Renal cortex interstitium (tissue), 11 donors: ENCODE results near the gene PAK4. TPM values are rescaled to one million over a fixed set of nuclear protein-coding genes. Genes with fewer than 3 reads are reported as not detected.
A peak's percentile ranks its signal among the peaks of the same experiment; 100 is the strongest.
"Not testable (repeated sequence)": the region's sequence is repeated elsewhere in the genome, so short reads cannot be mapped to it uniquely, and the experiment has no call there.

ENCODE experiments used
- DNase-seq, 11 donors: peaks; one replicate each; pipeline ENCODE4 v3.0.0-alpha.2; 2013; ENCODE audit warnings: low read depth in 9 of 11, low spot score in 4 of 11; ENCODE audit errors: extremely low read depth in 1 of 11
- polyA plus RNA-seq, 3 donors: library from polyadenylated mRNA; unstranded; fragments of 120-200 nt; gene quantifications; one replicate each; pipeline ENCODE4 v1.2.1, GENCODE V29; 2013; ENCODE audit not compliant: insufficient read length in 3 of 3

Gene PAK4
- polyA plus RNA-seq, 3 donors = 41.7 to 71.0 (median 65.6) TPM

DNA sequence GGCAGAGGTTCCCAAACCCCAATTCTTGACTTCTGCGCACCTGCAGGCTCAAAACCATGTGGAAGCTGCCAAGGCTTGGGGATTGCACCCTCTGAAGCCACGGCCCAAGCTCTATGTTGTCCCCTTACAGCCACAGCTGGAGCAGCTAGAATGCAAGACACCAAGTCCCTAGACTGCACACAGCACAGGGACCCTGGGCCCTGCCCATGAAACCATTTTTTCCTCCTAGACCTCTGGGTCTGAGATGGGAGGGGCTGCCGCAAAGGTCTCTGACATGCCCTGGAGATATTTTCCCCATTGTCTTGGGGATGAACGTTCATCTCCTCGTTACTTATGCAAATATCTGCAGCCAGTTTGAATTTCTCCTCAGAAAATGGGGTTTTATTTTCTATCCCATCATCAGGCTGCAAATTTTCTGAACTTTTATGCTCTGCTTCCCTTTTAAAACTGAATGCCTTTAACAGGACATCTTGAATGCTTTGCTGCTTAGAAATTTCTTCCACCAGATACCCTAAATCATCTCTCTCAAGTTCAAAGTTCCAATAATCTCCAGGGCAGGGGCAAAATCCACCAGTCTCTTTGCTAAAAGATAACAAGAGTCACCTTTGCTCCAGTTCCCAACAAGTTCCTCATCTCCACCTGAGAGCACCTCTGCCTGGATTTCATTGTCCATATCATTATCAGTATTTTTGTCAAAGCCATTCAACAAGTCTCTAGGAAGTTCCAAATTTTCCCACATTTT, 29.6 kb upstream of the PAK4 start:
- DNase-seq = not testable (repeated sequence)

DNA sequence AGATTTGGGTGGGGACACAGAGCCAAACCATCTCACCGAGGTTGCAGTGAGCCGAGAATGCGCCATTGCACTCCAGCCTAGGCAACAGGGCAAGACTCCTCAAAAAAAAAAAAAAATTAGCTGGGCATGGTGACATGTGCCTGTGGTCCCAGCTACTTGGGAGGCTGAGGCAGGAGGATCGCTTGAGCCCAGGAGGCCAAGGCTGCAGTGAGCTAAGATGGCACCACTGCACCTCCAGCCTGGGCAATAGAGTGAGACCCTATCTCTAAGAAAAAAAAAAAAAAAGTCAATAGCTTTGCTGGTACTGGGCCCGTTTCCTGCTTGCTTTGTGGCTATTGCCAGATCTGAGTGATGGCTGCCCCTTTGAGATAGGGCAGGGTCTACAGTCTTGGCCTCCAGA, 28.3 kb upstream of the PAK4 start:
- no peak for DNase-seq

DNA sequence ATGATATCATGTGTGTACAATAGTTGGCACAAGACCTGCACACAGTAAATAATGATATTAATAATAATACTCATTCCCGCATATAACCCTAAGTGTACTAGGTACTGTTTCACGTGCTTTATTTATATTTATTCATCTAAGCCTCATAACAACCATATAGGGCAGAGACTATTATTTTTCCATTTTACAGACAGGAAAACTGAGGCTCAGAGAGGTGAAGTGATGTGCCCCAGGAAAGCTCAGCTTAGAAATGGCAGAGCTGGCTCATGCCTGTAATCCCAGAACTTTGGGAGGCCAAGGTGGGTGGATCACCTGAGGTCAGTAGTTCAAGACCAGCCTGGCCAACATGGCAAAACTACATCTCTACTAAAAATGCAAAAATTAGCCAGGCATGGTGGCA, 27.9 kb upstream of the PAK4 start:
- DNase-seq = no peak

DNA sequence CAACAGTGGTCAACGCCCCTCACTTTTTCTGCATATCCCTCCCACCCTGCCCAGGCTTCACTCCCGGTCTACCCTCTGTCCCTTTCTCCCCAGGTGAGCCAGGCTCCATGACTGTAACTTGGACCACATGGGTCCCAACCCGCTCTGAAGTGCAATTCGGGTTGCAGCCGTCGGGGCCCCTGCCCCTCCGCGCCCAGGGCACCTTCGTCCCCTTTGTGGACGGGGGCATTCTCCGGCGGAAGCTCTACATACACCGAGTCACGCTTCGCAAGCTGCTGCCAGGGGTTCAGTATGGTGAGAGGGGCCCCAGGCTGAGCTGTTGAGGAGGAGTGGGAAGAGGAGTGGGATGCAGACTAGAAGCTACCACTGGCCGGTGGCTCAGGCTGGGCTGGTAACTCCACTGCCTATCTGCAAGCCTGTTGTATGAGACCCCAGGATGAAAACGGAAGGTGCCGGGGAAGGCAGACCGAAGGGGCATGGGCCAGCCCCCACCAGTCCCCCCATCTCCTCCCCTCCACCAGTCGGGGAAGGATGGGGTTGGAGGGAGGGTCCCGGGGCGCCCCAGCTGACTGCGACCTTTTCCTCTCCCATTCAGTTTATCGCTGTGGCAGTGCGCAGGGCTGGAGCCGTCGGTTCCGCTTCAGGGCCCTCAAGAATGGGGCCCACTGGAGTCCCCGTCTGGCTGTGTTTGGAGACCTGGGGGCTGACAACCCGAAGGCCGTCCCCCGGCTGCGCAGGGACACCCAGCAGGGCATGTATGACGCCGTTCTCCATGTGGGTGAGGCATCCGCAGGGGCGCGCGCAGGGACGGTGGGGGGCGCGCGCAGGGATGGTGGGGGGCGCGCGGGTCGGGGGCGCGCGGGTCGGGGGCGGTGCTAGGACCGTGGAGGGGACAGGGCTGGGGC, 27.0 kb upstream of the PAK4 start:
- DNase-seq = peak in 1 of 11 donors; percentile 32

DNA sequence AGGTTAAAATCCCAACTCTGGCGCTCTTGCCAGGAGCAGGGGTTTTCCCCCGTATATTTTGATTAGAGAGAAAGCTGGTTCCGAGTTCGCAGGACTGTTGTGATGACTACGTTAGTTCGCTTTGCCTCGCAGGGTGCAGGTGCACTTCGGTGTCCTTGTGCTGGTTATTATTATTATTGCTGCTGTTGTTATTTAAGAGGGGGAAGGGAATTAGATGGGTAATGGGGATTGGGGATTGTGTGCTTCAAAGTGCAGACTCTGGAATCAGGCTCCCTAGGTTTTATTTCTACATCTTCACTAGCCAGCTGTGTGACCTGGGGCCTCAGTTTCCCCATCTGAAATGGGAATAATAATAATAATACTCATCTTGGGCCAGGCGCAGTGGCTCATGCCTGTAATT, 26.2 kb upstream of the PAK4 start:
- no peak for DNase-seq

DNA sequence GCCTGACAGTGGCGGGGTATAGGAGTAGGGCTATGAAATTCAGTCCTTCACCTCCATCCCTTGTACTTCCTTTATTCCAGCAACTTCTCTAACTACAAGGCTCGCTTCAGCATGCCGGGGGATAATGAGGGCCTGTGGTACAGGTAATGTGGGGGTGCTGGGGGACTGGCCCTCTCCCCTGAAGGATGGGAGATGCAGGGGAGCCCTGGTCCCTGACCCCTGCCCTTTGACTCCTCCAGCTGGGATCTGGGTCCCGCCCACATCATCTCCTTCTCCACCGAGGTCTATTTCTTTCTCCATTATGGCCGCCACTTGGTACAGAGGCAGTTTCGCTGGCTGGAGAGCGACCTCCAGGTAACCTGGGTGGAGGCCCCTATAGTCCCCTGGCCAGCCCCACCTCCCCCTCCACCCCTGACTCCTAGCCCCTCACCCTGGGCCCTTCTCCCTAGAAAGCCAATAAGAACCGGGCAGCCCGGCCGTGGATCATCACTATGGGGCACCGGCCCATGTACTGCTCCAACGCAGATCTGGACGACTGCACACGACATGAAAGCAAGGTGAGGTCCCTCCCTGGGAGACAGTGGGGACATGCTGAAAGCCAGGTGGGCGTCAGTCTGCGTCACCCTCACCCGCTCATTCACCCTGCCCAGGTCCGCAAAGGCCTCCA, 25.0 kb upstream of the PAK4 start:
- DNase-seq = no peak

DNA sequence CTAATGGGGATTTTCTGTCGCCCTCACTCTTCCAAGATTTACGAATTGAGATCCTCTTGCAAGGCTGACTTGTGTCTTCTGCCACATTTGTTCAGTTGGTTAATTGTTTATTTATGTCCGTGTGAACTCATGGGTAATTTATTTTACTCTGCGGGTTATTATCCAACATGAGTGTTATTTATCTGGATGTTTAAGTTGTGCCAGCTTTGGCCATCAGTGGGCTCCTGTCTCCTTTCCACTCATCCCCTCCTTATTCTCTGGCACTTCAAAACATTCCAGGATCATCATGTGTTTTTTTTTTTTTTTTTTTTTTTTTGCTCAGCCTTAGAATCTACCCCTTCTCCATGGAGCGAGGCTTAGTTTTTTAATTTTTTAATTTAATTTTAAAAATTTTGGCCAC, 22.4 kb upstream of the PAK4 start:
- no peak for DNase-seq

DNA sequence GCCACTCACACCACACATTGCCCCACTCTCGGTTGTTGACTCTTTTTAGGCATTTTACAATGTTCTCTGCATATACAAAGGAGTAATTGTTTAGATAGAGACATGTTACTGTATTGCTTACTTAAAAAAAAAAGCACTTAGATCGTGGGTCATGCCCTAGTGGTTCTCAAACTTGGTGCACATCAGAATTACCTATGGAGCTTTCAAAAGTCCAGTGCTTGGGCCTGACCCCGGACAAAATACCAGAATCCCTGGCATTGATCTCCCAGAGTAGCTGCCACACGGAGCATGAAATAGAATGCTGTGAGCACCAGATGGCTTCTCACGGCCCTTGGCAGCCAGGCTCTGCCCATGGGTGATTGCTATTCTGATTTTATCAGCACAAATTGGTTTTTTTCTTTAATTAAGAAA, 21.4 kb upstream of the PAK4 start:
- DNase-seq = no peak

DNA sequence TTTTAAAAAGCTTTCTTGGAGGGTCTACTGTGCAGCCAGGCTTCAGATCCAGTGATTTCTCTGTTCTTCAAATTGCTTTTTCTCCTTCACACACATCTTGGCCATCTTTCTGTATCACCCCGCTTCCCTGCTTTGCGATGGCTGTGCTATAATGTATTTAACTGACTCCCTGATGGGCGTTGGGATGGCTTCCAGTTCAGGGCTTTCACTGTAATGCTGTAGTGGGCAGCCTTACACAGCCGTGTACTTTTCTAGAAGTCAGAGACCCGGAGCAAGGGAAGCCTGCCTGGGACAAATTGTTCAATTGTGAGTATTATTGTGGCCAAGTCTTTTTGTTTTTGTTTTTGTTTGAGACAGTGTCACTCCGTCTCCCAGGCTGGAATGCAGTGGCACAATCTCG, 19.4 kb upstream of the PAK4 start:
- DNase-seq = no peak

DNA sequence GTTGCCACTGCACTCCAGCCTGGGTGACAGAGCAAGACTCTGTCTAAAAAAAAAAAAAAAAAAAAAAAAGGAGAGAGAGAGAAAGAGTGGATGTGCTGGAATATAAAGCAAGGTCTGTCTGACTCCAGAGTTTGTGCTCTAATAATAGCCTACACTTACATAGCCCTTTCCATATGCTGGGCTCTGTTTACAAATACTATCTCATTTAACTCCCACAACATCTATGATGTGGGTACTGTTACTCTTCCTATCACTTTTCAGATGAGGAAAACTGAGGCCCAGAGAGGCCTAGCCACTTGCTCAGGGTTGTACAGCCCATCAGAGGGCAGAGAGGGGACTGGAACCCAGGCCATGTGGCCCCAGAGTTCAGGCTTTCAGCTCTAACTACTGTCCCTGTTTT, 15.9 kb upstream of the PAK4 start:
- DNase-seq = no peak

DNA sequence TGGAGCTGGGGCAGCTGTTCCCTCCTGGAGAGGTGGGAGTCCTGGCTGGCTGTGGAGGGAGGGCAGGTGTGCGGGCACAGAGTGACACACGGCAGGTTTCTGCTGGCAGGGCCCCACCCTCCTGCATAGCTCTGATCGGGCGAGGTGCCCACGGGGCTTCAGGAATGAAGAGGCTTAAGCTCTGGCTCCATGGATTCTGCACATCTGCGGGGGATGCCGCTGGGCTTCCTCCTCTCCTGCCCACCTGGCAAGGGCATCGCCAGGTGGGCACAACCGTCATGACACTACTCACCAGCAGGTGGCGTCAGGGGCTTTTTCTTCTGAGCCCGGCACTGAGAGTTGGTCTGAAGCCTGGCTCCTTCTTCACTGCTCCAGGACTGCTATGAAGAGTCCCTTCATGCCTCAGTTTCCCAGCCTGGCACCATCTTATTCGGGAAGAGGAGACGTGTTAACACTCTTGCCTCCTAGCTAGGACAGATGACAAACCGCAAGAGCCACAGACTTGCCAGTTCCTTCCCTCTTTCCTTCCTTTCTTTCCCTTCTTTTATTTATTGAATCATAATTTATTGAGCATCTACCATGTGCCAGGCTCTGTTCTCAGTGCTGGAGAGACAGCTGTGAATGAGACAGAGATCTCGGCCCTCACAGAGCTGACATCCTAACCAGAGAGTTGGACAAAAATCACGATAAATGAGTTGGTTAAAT, 15.2 kb upstream of the PAK4 start:
- DNase-seq = peak in 1 of 11 donors; percentile 37

DNA sequence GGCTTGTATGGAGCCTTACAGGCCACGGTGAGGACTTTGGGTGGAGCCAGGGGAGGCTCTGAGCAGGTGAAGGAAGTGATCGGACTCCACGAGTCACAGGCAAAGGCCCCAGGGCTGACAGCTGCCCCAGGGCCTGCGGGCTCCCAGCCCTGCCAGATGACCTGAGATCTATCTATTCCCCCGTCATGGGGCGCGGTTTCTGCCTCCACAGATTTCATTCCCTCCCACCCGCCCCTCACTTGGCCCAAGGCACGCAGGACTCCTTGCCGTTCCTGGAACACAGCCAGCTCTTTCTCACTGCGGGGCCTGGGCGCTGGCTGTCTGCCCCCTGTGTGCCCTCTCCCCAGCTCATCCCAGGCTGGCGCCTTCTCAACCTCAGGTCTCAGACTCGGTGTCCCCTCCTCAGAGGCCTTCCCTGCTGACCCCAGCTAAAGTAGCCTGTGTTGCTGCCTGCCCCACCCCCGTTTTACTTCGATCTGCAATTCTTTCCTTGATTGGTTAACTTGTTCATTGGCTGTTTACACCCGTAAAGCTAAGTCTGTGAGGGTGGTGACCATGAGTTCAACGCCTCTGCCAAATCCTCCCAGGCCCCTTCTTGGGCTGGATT, 13.9 kb upstream of the PAK4 start:
- no peak for DNase-seq

DNA sequence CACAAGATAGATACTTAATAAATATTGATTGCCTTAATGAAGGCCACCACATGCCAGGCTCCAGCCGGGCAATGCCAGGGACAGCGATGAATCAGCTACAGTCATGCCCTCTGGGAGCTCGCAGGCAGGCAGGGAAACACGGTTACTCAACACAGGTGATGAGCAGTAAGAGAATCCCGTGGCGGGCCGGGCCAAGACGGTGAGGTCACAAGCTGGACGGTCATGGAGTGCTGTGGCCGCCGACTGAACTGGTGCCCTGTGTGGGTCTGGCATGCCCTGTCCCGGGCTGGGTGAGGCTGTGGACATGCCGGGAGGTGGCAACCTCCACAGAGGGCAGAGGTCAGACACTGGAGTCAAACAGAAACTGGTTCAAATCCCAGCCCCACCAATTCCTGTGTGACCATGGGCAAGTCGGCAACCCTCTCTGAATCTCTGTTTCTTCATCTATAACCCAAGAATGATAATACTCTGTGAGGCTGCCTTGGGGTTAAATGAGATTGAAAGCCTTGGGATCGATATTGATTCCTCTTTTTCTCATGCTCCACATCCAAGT, 13.2 kb upstream of the PAK4 start:
- no peak for DNase-seq

DNA sequence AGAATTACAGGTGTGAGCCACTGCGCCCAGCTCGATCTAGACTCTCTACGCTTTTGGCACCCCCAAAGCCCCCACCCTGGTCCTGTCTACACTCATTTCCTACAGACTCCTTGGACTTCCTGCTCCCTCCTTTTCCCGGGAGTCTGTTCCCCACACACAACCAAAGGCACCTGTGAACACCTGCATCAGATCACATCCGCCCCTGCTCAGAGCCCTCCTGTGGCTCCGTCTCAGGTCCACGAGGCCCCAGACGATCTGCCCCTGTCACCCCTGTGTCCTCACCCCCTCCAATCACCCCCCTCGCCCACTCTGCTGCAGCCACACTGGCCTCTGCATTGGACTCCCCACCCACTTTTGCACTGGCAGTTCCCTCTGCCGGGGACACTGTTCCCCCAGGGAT, 12.4 kb upstream of the PAK4 start:
- DNase-seq = no peak

DNA sequence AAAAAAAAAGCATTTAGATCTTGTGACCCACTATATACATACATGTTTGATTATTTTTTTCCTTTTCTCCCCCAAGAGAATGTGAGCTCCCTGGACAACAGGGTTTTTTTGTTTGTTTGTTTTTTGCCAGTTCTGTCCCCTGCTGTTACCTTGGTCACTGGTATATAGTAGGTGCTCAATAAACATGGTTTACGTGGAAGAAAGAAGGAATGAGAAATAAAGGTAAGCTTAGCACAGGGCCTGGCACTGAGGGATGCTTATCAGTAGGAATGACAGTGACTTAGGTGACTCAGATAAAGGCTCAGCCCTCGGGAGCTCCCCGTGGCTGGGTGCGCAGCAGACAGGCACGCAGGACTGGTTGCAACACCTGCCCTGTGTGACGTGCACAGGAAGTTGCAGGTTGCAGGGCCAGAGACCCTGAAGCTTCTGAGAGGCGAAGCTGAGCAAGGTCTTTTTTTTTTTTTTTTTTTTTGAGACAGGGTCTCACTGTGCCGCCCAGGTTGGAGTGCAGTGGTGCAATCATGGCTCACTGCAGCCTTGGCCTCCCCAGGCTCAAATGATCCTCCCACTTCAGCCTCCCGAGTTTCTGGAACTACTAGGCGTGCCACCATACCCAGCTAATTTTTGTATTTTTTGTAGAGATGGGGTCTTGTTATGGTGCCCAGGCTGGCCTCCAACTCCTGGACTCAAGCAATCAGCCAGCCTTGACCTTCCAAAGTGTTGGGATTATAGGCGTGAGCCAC, 10.3 kb upstream of the PAK4 start:
- DNase-seq = no peak

DNA sequence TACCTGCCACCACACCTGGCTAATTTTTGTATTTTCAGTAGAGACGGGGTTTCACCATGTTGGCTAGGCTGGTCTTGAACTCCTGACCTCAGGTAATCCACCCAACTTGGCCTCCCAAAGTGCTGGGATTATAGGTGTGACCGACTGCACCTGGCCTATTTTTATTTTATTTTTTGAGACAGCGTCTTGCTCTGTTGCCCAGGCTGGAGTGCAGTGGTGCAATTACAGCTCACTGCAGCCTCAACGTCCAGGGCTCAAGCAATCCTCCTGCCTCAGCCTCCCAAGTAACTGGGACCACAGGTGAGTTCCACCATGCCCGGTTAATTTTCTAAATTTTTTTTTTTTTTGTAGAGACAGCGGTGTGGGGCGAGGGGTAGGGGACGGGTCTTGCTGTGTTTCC, 8.6 kb upstream of the PAK4 start:
- not testable (repeated sequence) for DNase-seq

DNA sequence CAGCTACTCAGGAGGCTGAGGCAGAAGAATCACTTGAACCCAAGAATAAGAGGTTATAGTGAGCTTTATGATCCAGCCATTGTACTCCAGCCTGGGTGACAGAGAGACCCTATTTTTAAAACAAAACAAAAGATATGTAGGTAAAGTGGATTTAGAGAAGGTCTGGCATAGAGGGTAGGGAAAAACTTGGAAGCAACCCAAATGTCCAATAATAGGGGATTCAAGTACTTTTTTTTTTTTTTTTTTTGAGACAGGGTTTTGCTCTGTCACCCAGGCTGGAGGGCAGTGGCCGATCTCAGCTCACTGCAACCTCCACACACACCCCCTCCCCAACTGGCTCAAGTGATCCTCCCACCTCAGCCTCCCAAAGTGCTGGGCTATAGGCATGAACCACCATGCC, 5.8 kb upstream of the PAK4 start:
- DNase-seq = no peak
